Neuronal stem cell (in vitro differentiated cells): ENCODE results near the gene IL12RB1.

Source experiments
- DNase-seq: peaks from one replicate; pipeline ENCODE4 v3.0.0-alpha.2; 2013; ENCODE audit warnings: low spot score
- H2AFZ ChIP-seq: one replicate; pipeline ENCODE4 v1.6.1; 2013; ENCODE audit warnings: mild to moderate bottlenecking, low read length, inconsistent platforms
- H2AK5ac ChIP-seq: 2 replicates; pipeline ENCODE4 v1.6.1; 2013; ENCODE audit warnings: low read depth, mild to moderate bottlenecking, inconsistent platforms, low read length, moderate library complexity, mixed read lengths
- H2BK120ac ChIP-seq: 2 replicates; pipeline ENCODE4 v1.6.1; 2013; ENCODE audit warnings: low read depth, mild to moderate bottlenecking, inconsistent platforms, low read length, moderate library complexity, mixed read lengths
- H2BK12ac ChIP-seq: one replicate; pipeline ENCODE4 v1.6.1; 2013; ENCODE audit warnings: low read length, inconsistent platforms
- H2BK15ac ChIP-seq: 2 replicates; pipeline ENCODE4 v1.6.1; 2013; ENCODE audit warnings: mild to moderate bottlenecking, low read length, inconsistent platforms, mixed read lengths
- H2BK5ac ChIP-seq: one replicate; pipeline ENCODE4 v1.6.1; 2013; ENCODE audit warnings: inconsistent platforms, mild to moderate bottlenecking, low read length, moderate library complexity
- H3K14ac ChIP-seq: one replicate; pipeline ENCODE4 v1.6.1; 2013; ENCODE audit warnings: low read length, inconsistent platforms
- H3K18ac ChIP-seq: 2 replicates; pipeline ENCODE4 v1.6.1; 2013; ENCODE audit warnings: low read length, inconsistent platforms
- H3K23ac ChIP-seq: 2 replicates; pipeline ENCODE4 v1.6.1; 2013; ENCODE audit warnings: low read depth, mild to moderate bottlenecking, mixed read lengths, low read length, inconsistent platforms; ENCODE audit not compliant: poor library complexity
- H3K27ac ChIP-seq: replicated peaks from 3 replicates; pipeline ENCODE4 v1.5.1; 2013; ENCODE audit warnings: low read length, inconsistent platforms
- H3K27me3 ChIP-seq, 3 experiments: 2 replicates each; pipeline ENCODE4 v1.6.1; 2013; ENCODE audit warnings: low read length in 3 of 3, mild to moderate bottlenecking in 2 of 3, inconsistent platforms in 1 of 3, low read depth in 1 of 3, mixed read lengths in 1 of 3, moderate library complexity in 1 of 3; ENCODE audit not compliant: control insufficient read depth in 3 of 3, insufficient read depth in 3 of 3
- H3K36me3 ChIP-seq, 2 donors: replicated peaks in 1 of 2; 2 replicates each; pipeline ENCODE4 v1.6.1; 2013; ENCODE audit warnings: low read length in 2 of 2; ENCODE audit not compliant: control insufficient read depth in 2 of 2, insufficient read depth in 2 of 2
- H3K4ac ChIP-seq: 2 replicates; pipeline ENCODE4 v1.6.1; 2013; ENCODE audit warnings: inconsistent platforms, mild to moderate bottlenecking, low read length, moderate library complexity
- H3K4me1 ChIP-seq, 2 donors: 1 replicate in 1 of 2; 2 replicates in 1 of 2; pipeline ENCODE4 v1.6.1; 2013; ENCODE audit warnings: low read length in 2 of 2, low read depth in 1 of 2; ENCODE audit not compliant: control insufficient read depth in 2 of 2, insufficient read depth in 1 of 2
- H3K4me2 ChIP-seq: one replicate; pipeline ENCODE4 v1.6.1; 2013; ENCODE audit warnings: mild to moderate bottlenecking, low read length, inconsistent platforms; ENCODE audit not compliant: insufficient read depth, poor library complexity, severe bottlenecking
- H3K4me3 ChIP-seq, 2 donors: 2 replicates each; pipeline ENCODE4 v1.5.1; 2013; ENCODE audit warnings: low read length in 2 of 2, mild to moderate bottlenecking in 2 of 2, inconsistent platforms in 1 of 2, moderate library complexity in 1 of 2
- H3K79me1 ChIP-seq: one replicate; pipeline ENCODE4 v1.6.1; 2013; ENCODE audit warnings: low read depth, mild to moderate bottlenecking, inconsistent platforms, low read length, moderate library complexity
- H3K9ac ChIP-seq: one replicate; pipeline ENCODE4 v1.6.1; 2013; ENCODE audit warnings: mild to moderate bottlenecking, low read depth, low read length, inconsistent platforms; ENCODE audit not compliant: poor library complexity
- H3K9me3 ChIP-seq, 2 donors: replicated peaks in 1 of 2; 2 replicates each; pipeline versions ENCODE3 to v1.6.1; 2013; ENCODE audit warnings: low read length in 2 of 2, mild to moderate bottlenecking in 2 of 2, inconsistent platforms in 1 of 2, low read depth in 1 of 2, mixed read lengths in 1 of 2, moderate library complexity in 1 of 2; ENCODE audit not compliant: control insufficient read depth in 2 of 2, insufficient read depth in 1 of 2
- H4K8ac ChIP-seq: one replicate; pipeline ENCODE4 v1.6.1; 2013; ENCODE audit warnings: low read depth, mild to moderate bottlenecking, inconsistent platforms, low read length, moderate library complexity
- H4K91ac ChIP-seq: one replicate; pipeline ENCODE4 v1.6.1; 2013; ENCODE audit warnings: low read length, low read depth, mild to moderate bottlenecking, inconsistent platforms; ENCODE audit not compliant: poor library complexity
- WGBS, 2 donors: extraction: QIAGEN DNeasy Blood & Tissue Kit; methylation state at CpG; one replicate each; pipeline ENCODE4 v1.1.7; 2013; ENCODE audit warnings: missing lambda C conversion rate in 2 of 2, mixed read lengths in 1 of 2; ENCODE audit not compliant: insufficient read length in 2 of 2, insufficient replicate concordance in 1 of 2; ENCODE audit errors: extremely low coverage in 2 of 2; 5-methylcytosine and 5-hydroxymethylcytosine counted together

IL12RB1 gene

GRCh38 chr19:18098891-18099622 lies 12.3 kb upstream of the IL12RB1 start:
- no peak for DNase-seq
- H3K18ac ChIP-seq: peak overlapping the region; percentile 78
- H3K4me3 ChIP-seq: no peak overlapping the region
- H3K9me3 ChIP-seq: no peaks in the 10 kb centered on the region
- H2BK15ac ChIP-seq: peak overlapping the region; percentile 67
- H3K27me3 ChIP-seq: peaks cover 2 to 22% (median 22%) of the 10 kb centered on the region in 3 experiments
- H2AK5ac ChIP-seq: peak overlapping the region; percentile 85
- H3K23ac ChIP-seq: no peak overlapping the region
- no peak overlapping the region for H2AFZ ChIP-seq
- no peak overlapping the region for H4K91ac ChIP-seq
- H3K4ac ChIP-seq: no peak overlapping the region
- peak overlapping the region; percentile 45 for H2BK5ac ChIP-seq
- peak overlapping the region; percentile 46 for H2BK12ac ChIP-seq
- H3K27ac ChIP-seq: no peak overlapping the region
- H3K14ac ChIP-seq: no peak overlapping the region
- no CpG with 5 or more reads among the region's 34 CpGs for WGBS, 2 donors
- H3K4me2 ChIP-seq: peak overlapping the region; percentile 43
- peak overlapping the region; percentile 65 for H2BK120ac ChIP-seq
- no peak overlapping the region for H4K8ac ChIP-seq
- H3K9ac ChIP-seq: no peak overlapping the region
- no peaks in the 10 kb centered on the region for H3K79me1 ChIP-seq
- H3K36me3 ChIP-seq: no peaks in the 10 kb centered on the region
- peaks cover 5 to 9% of the 10 kb centered on the region in 2 donors for H3K4me1 ChIP-seq

- Histone ChIP-seq H2BK120ac (peak overlapping the region; percentile 65), H3K79me1 (no peaks in the 10 kb centered on the region), H3K9ac (no peak overlapping the region), H4K8ac (no peak overlapping the region), H3K27ac (no peak overlapping the region), H3K9me3 (no peaks in the 10 kb centered on the region), H3K4me1 (peaks cover 6 to 9% of the 10 kb centered on the region in 2 donors), H2AK5ac (peak overlapping the region; percentile 85), H3K27me3 (peaks cover 2 to 22% (median 22%) of the 10 kb centered on the region in 3 experiments), H3K4me3 (peak overlapping the region; percentile 41 to 56), H2AFZ (peak overlapping the region; percentile 81), H3K36me3 (no peaks in the 10 kb centered on the region), H4K91ac (no peak overlapping the region), H3K14ac (no peak overlapping the region), H2BK15ac (peak overlapping the region; percentile 67), H2BK5ac (peak overlapping the region; percentile 45), H3K4me2 (peak overlapping the region; percentile 54), H2BK12ac (peak overlapping the region; percentile 46), H3K23ac (peak overlapping the region; percentile 80), H3K4ac (no peak overlapping the region), H3K18ac (peak overlapping the region; percentile 78)
- DNase-seq: no peak
- no CpG with 5 or more reads among the region's 22 CpGs for WGBS, 2 donors
Measured at GRCh38 chr19:18097993-18098890, 11.5 kb upstream of the IL12RB1 start.

GRCh38 chr19:18097217-18097992 lies 10.7 kb upstream of the IL12RB1 start, which contains the start of gene MAST3:
Gene MAST3 (plus strand): TSS chr19:18097778. CDS start chr19:18097793, 15 bp downstream.
- WGBS, 2 donors: no CpG with 5 or more reads among the region's 54 CpGs
- Histone ChIP-seq H2AFZ (peak within 1 kb of the TSS; percentile 81), H3K23ac (peak within 1 kb of the TSS; percentile 80), H3K9ac (peak within 1 kb of the TSS; percentile 4), H2BK5ac (no peak within 1 kb of the TSS), H3K9me3 (no peaks in the 10 kb centered on the region), H4K8ac (no peak within 1 kb of the TSS), H2BK120ac (peak within 1 kb of the TSS; percentile 65), H2BK12ac (peak within 1 kb of the TSS; percentile 46), H3K18ac (peak within 1 kb of the TSS; percentile 78), H3K4ac (no peak within 1 kb of the TSS), H2BK15ac (peak within 1 kb of the TSS; percentile 67), H3K14ac (no peak within 1 kb of the TSS), H3K27me3 (peaks cover 2 to 22% (median 22%) of the 10 kb centered on the region in 3 experiments), H3K79me1 (no peaks in the 10 kb centered on the region), H3K4me1 (peaks cover 6 to 9% of the 10 kb centered on the region in 2 donors), H3K4me3 (peak within 1 kb of the TSS; percentile 41 to 56), H3K36me3 (no peaks in the 10 kb centered on the region), H2AK5ac (peak within 1 kb of the TSS; percentile 85), H3K4me2 (peak within 1 kb of the TSS; percentile 54), H4K91ac (no peak within 1 kb of the TSS), H3K27ac (no peak within 1 kb of the TSS)
- DNase-seq: peak; percentile 53
